ENCODE data around the gene JOSD2. TPM values are rescaled to one million over a fixed set of nuclear protein-coding genes. Genes with fewer than 3 reads are reported as not detected.
"Not testable (repeated sequence)": the region's sequence is repeated elsewhere in the genome, so short reads cannot be mapped to it uniquely, and the experiment has no call there.

The JOSD2 gene
- polyA plus RNA-seq, 1 experiment: 19.6 TPM

DNA sequence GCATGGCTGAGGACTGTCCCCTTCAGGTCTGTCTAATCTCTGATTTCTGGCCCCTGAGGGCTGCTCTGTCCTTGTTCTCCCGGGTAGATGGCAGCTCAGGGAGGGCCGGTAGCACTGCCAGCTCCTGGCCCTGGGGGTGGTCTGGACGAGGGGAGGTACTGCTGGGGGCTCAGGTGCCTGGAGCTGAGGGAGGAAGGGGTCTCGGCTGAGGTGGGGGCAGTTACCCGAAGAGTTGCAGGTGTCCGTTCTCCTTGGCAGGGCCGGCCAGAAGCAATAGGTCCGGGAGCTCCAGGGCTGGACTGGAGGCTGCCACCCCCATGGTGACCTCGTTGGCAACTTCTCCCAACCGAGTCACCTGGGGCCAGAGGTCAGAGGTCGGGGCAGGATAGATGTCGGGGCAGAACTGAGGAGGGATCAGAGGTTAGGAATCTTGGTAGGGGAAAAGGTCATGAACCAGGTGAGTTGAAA lies 35.9 kb downstream of the JOSD2 start:
- H3K27ac ChIP-seq (ENCODE audit: low read depth, low read length): no peak overlapping the region
- CTCF ChIA-PET: interaction anchor here (0.8 to 1.5 kb wide), 3 partner anchors 15 to 309 kb away, joined by 3 to 4 read pairs (median 4); no protein-coding TSS in a partner anchor
- TF ChIP-seq, protein P1, sequence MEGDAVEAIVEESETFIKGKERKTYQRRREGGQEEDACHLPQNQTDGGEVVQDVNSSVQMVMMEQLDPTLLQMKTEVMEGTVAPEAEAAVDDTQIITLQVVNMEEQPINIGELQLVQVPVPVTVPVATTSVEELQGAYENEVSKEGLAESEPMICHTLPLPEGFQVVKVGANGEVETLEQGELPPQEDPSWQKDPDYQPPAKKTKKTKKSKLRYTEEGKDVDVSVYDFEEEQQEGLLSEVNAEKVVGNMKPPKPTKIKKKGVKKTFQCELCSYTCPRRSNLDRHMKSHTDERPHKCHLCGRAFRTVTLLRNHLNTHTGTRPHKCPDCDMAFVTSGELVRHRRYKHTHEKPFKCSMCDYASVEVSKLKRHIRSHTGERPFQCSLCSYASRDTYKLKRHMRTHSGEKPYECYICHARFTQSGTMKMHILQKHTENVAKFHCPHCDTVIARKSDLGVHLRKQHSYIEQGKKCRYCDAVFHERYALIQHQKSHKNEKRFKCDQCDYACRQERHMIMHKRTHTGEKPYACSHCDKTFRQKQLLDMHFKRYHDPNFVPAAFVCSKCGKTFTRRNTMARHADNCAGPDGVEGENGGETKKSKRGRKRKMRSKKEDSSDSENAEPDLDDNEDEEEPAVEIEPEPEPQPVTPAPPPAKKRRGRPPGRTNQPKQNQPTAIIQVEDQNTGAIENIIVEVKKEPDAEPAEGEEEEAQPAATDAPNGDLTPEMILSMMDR (IDR thresholded peaks at IDR 0.05; ENCODE audit: low read depth, low read length): no peak

DNA sequence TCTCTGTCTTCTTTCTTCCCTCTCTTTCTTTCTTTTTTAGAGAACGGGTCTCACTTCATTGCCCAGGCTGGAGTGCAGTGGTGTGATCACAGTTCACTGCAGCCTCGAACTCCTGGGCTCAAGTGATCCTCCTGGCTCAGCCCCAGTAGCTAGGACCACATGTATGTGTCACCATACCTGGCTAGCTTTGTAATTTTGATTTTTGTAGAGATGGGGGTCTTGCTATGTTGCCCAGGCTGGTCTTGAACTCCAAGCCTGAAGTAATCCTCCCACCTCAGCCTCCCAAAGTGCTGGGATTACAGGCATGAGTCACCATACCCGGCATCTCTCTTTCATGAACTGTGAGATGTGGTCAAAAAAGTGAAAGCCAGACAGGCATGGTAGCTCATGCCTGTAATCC lies 37.7 kb downstream of the JOSD2 start:
- H3K4me3 ChIP-seq (ENCODE audit: low read depth, low read length); H3K27me3 ChIP-seq (ENCODE audit: control insufficient read depth, insufficient read depth, low read length); H3K27ac ChIP-seq (ENCODE audit: low read depth, low read length); POLR2A ChIA-PET; DNase-seq (ENCODE audit: low read depth, low spot score): not testable (repeated sequence)
- H3K9me3 ChIP-seq (ENCODE audit: control insufficient read depth, insufficient read depth, low read length): peaks cover 11% of the 10 kb centered on the region
- CTCF ChIA-PET: interaction anchor here (1.2 kb wide), 1 partner anchor 116 kb away, joined by 3 read pairs; no protein-coding TSS in a partner anchor

More for the DNA sequence above, 35.9 kb downstream of the JOSD2 start:
- H3K4me3 ChIP-seq (ENCODE audit: low read depth, low read length): no peak overlapping the region
- POLR2A ChIA-PET: no interaction called here
- peaks cover 13% of the 10 kb centered on the region for H3K9me3 ChIP-seq (ENCODE audit: control insufficient read depth, insufficient read depth, low read length)
- no peak for DNase-seq (ENCODE audit: low read depth, low spot score)
- H3K27me3 ChIP-seq (ENCODE audit: control insufficient read depth, insufficient read depth, low read length): no peaks in the 10 kb centered on the region

DNA sequence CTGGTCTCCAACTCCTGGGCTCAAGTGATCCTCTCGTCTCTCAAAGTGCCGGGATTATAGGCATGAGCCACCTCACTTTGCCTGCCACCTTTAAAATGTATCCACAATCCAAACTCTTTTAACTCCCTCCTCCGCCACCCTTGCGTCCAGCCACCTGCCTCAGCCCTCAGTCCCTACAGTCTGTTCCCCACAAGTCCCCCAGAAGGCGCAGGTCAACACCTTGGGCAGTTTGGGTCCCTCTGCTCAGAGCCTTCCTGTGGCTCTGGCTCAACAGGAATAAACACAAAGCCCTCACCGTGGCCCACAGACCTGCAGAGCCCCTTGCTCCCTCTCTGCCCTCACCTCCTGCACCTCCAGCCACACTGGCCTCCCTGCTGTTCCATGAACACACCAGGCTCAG lies 42.2 kb downstream of the JOSD2 start:
- TF ChIP-seq, protein P1 (IDR thresholded peaks at IDR 0.05; ENCODE audit: low read depth, low read length): no peak
- POLR2A ChIA-PET: no interaction called here
- CTCF ChIA-PET: interaction anchor here (0.5 kb wide), 1 partner anchor 8 kb away, joined by 3 read pairs; no protein-coding TSS in a partner anchor
- no peak overlapping the region for H3K4me3 ChIP-seq (ENCODE audit: low read depth, low read length)
- peaks cover 2% of the 10 kb centered on the region for H3K27me3 ChIP-seq (ENCODE audit: control insufficient read depth, insufficient read depth, low read length)
- DNase-seq (ENCODE audit: low read depth, low spot score): no peak
- H3K9me3 ChIP-seq (ENCODE audit: control insufficient read depth, insufficient read depth, low read length): no peaks in the 10 kb centered on the region; the same call in 1 of the 2 replicates
- H3K27ac ChIP-seq (ENCODE audit: low read depth, low read length): no peak overlapping the region

DNA sequence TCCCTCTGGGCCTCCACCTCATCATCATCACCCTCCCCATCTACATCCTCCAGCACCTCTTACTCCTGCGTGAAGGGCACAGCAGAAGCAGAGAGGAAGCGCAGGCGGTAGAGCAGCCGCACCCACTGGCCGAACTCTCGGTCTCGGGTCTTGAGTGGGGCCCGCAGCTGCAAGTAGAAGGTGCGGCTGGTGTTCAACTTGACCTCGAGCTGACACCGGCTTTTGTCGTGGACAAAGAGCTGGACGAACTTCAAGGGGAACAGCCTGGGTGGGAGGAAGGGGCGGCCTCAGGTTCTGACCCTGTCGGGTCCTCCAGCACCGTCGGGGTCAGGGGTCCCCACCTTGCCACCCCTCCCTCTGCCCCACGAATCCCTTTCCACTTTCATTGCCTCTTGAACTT lies 43.4 kb downstream of the JOSD2 start:
- CTCF ChIA-PET: no interaction called here
- Histone ChIP-seq H3K9me3 (ENCODE audit: control insufficient read depth, insufficient read depth, low read length) (no peaks in the 10 kb centered on the region; the same call in 1 of the 2 replicates), H3K4me3 (ENCODE audit: low read depth, low read length) (no peak overlapping the region), H3K27me3 (ENCODE audit: control insufficient read depth, insufficient read depth, low read length) (peaks cover 2% of the 10 kb centered on the region), H3K27ac (ENCODE audit: low read depth, low read length) (no peak overlapping the region)
- TF ChIP-seq, protein P1 (IDR thresholded peaks at IDR 0.05; ENCODE audit: low read depth, low read length): no peak
- POLR2A ChIA-PET: no interaction called here
- DNase-seq (ENCODE audit: low read depth, low spot score): no peak

DNA sequence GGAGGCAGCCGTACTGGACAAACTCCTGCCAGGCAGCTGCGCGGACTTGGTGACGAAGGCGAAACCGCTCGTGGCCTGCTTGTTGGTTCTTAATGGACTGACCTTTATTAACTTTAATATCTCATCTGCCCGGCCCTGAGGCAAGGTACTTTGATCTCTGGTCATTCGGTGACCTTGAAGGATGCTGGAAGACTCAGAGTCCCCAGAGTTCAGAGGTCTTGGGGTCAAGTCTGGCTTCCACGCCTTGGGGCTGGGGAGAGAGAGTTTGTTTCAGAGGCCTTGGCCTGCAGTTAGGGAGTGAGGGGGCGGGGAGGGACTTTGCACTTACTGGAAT lies 44.3 kb downstream of the JOSD2 start:
- H3K27ac ChIP-seq (ENCODE audit: low read depth, low read length): no peak overlapping the region
- TF ChIP-seq, protein P1 (IDR thresholded peaks at IDR 0.05; ENCODE audit: low read depth, low read length): no peak
- no peak overlapping the region for H3K4me3 ChIP-seq (ENCODE audit: low read depth, low read length)
- no peaks in the 10 kb centered on the region; the same call in 1 of the 2 replicates for H3K9me3 ChIP-seq (ENCODE audit: control insufficient read depth, insufficient read depth, low read length)
- DNase-seq (ENCODE audit: low read depth, low spot score): no peak
- H3K27me3 ChIP-seq (ENCODE audit: control insufficient read depth, insufficient read depth, low read length): peaks cover 2% of the 10 kb centered on the region
- POLR2A ChIA-PET: no interaction called here
- CTCF ChIA-PET: interaction anchor here (1.1 kb wide), 1 partner anchor 12 kb away, joined by 5 read pairs; no protein-coding TSS in a partner anchor
